ENCODE data around the gene UCHL5. TPM values are rescaled to one million over a fixed set of nuclear protein-coding genes. Genes with fewer than 3 reads are reported as not detected.

The UCHL5 gene
- total and polyA plus RNA-seq, 2 donors (not counting 3 experiments of a cell fraction or from before 2014, with no cell fraction given) = 9.8 to 45.6 TPM

DNA sequence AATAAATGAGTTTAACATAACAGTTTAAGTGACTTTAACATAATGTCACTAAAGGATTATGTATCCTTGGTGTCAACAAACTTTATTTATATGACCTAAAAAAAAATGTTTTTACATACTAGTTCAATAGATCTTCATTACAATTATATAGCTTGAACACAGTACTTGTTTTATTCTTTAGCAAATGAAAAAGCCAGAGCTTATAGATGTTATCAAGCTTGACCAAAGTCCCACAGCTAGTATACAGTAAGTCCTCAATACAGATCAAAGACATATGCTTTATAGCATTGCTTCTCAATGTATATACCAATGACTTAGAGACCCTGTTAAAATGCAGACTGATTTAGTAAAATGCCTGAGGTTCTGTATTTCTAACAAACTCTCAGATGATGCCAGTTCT lies 42.4 kb downstream of the UCHL5 start:
- no peak overlapping the region for H3K9ac ChIP-seq (replicated peaks; ENCODE audit: extremely low read depth, insufficient read depth, low read length)
- H2AFZ ChIP-seq (ENCODE audit: low read depth, low read length) = no peak overlapping the region
- H3K4me3 ChIP-seq (replicated peaks in 1 of 3; ENCODE audit: insufficient read depth in 1 of 3, low read depth in 1 of 3, low read length in 3 of 3) = no peak overlapping the region
- no peaks in the 10 kb centered on the region for H3K9me3 ChIP-seq (replicated peaks; ENCODE audit: control insufficient read depth, insufficient read depth, low read length)
- H3K27ac ChIP-seq (ENCODE audit: insufficient read depth, low read depth, low read length) = no peak overlapping the region
- FAIRE-seq = no peak
- no TSS peak for BruUV-seq (replicated peaks)
- no peaks in the 10 kb centered on the region for H3K79me2 ChIP-seq (ENCODE audit: control insufficient read depth, insufficient read depth, low read length)
- dilution Hi-C loops (cut with MboI; ENCODE audit: extremely low pct_ligation_motif_present, low sequenced_read_pairs) = loop anchor here (25.0 kb wide), 1 partner anchor 204 kb away; the partner anchor contains the start of gene RGS2
- no peaks in the 10 kb centered on the region for H3K36me3 ChIP-seq (ENCODE audit: control insufficient read depth in 2 of 2, extremely low read depth in 1 of 2, insufficient read depth in 2 of 2, low read length in 2 of 2)
- intact Hi-C loops (cut with micrococcal nuclease) = loop anchor here (10.0 kb wide), 1 partner anchor 432 kb away; no protein-coding TSS in a partner anchor
- no peak overlapping the region for H3K4me2 ChIP-seq (ENCODE audit: insufficient read depth, low read length)
- no peaks in the 10 kb centered on the region for H3K9me1 ChIP-seq (replicated peaks; ENCODE audit: control insufficient read depth, extremely low read depth, insufficient read depth, low read length)
- ChIA-PET POLR2A (no interaction called here), CTCF (interaction anchor here (6.7 to 8.5 kb wide), 2 partner anchors 210 to 542 kb away, joined by 163 to 550 read pairs; partner anchors contain the start of gene RGS2)
- TF ChIP-seq POLR2A (IDR thresholded peaks at IDR 0.05; ENCODE audit: low read depth, low read length) (no peak), MYC (IDR thresholded peaks at IDR 0.05; ENCODE audit: low read depth, low read length) (no peak), FOS (IDR thresholded peaks at IDR 0.05; ENCODE audit: borderline replicate concordance, insufficient read depth, low read length) (no peak), GATA2 (IDR thresholded peaks at IDR 0.05; ENCODE audit: insufficient read depth, insufficient read length, low read depth, low read length) (no peak)
- TF ChIP-seq, protein P1, sequence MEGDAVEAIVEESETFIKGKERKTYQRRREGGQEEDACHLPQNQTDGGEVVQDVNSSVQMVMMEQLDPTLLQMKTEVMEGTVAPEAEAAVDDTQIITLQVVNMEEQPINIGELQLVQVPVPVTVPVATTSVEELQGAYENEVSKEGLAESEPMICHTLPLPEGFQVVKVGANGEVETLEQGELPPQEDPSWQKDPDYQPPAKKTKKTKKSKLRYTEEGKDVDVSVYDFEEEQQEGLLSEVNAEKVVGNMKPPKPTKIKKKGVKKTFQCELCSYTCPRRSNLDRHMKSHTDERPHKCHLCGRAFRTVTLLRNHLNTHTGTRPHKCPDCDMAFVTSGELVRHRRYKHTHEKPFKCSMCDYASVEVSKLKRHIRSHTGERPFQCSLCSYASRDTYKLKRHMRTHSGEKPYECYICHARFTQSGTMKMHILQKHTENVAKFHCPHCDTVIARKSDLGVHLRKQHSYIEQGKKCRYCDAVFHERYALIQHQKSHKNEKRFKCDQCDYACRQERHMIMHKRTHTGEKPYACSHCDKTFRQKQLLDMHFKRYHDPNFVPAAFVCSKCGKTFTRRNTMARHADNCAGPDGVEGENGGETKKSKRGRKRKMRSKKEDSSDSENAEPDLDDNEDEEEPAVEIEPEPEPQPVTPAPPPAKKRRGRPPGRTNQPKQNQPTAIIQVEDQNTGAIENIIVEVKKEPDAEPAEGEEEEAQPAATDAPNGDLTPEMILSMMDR (IDR thresholded peaks at IDR 0.05; ENCODE audit: extremely low read depth in 1 of 2, insufficient read depth in 1 of 2, low read depth in 1 of 2, low read length in 2 of 2) = no peak
- no peak for DNase-seq (ENCODE audit: low read depth, low spot score)
- peaks cover 5% of the 10 kb centered on the region for H3K4me1 ChIP-seq (ENCODE audit: control insufficient read depth, extremely low read depth, insufficient read depth, low read length)
- no peaks in the 10 kb centered on the region for H3K27me3 ChIP-seq (ENCODE audit: control insufficient read depth in 2 of 2, insufficient read depth in 2 of 2, low read length in 2 of 2)
- no peaks in the 10 kb centered on the region for H4K20me1 ChIP-seq (replicated peaks; ENCODE audit: control insufficient read depth, extremely low read depth, insufficient read depth, low read length)

DNA sequence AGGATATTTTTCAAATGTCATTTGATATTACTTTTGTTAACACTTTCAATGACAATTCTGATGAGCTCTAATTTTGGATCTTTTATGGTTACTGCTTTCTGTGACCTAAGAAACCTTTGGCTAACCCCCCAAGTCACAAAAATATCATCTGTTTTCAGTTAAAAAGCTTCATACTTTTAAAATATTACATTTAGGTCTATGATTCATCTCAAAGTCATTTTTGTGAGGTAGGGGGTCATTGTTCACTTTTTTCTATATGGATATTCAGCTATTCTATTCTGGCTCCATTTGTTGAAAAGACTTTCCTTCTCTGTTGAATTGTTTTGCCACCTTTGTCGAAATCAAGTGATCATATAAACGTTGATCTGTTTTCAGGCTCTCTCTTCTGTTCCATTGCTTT lies 44.8 kb downstream of the UCHL5 start:
- H3K4me2 ChIP-seq (ENCODE audit: insufficient read depth, low read length) = no peak overlapping the region
- intact Hi-C loops (cut with micrococcal nuclease) (loop anchor here (10.0 kb wide), 1 partner anchor 430 kb away; no protein-coding TSS in a partner anchor), dilution Hi-C loops (cut with MboI; ENCODE audit: extremely low pct_ligation_motif_present, low sequenced_read_pairs) (loop anchor here (25.0 kb wide), 1 partner anchor 202 kb away; the partner anchor contains the start of gene RGS2)
- H3K27me3 ChIP-seq (ENCODE audit: control insufficient read depth in 2 of 2, insufficient read depth in 2 of 2, low read length in 2 of 2) = no peaks in the 10 kb centered on the region
- no peak overlapping the region for H3K9ac ChIP-seq (replicated peaks; ENCODE audit: extremely low read depth, insufficient read depth, low read length)
- H3K4me1 ChIP-seq (ENCODE audit: control insufficient read depth, extremely low read depth, insufficient read depth, low read length) = peaks cover 5% of the 10 kb centered on the region
- ChIA-PET POLR2A (interaction anchor here (1.7 kb wide), 1 partner anchor 206 kb away, joined by 8 read pairs; the partner anchor contains the start of gene RGS2), CTCF (interaction anchor here (0.9 to 8.5 kb wide), 9 partner anchors 10 to 539 kb away, joined by 3 to 163 read pairs (median 3); no protein-coding TSS in a partner anchor)
- no peaks in the 10 kb centered on the region for H3K9me1 ChIP-seq (replicated peaks; ENCODE audit: control insufficient read depth, extremely low read depth, insufficient read depth, low read length)
- TF ChIP-seq JUN (IDR thresholded peaks at IDR 0.05; ENCODE audit: borderline replicate concordance, insufficient read depth, insufficient read length, low read depth) = no peak
- no peak for TF ChIP-seq EZH2 (IDR thresholded peaks at IDR 0.05; ENCODE audit: borderline replicate concordance, low read depth, low read length, severe bottlenecking)
- TF ChIP-seq, protein P2, sequence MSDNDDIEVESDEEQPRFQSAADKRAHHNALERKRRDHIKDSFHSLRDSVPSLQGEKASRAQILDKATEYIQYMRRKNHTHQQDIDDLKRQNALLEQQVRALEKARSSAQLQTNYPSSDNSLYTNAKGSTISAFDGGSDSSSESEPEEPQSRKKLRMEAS (IDR thresholded peaks at IDR 0.05; ENCODE audit: insufficient read depth, insufficient read length) = no peak
- TF ChIP-seq MYC (IDR thresholded peaks at IDR 0.05; ENCODE audit: low read depth, low read length) = no peak
- no peak for TF ChIP-seq GATA2 (IDR thresholded peaks at IDR 0.05; ENCODE audit: insufficient read depth, insufficient read length, low read depth, low read length)
- TF ChIP-seq POLR2AphosphoS5 (IDR thresholded peaks at IDR 0.05; ENCODE audit: insufficient read depth, low read depth, low read length) = no peak
- TF ChIP-seq, protein P1 (IDR thresholded peaks at IDR 0.05; ENCODE audit: extremely low read depth in 1 of 2, insufficient read depth in 1 of 2, low read depth in 1 of 2, low read length in 2 of 2) = no peak
- no peak for TF ChIP-seq FOS (IDR thresholded peaks at IDR 0.05; ENCODE audit: borderline replicate concordance, insufficient read depth, low read length)
- no peak for TF ChIP-seq POLR2A (IDR thresholded peaks at IDR 0.05; ENCODE audit: low read depth, low read length)
- DNase-seq (ENCODE audit: low read depth, low spot score) (no peak), FAIRE-seq (no peak)
- no peak overlapping the region for H2AFZ ChIP-seq (ENCODE audit: low read depth, low read length)
- no peak overlapping the region for H3K27ac ChIP-seq (ENCODE audit: insufficient read depth, low read depth, low read length)
- H3K36me3 ChIP-seq (ENCODE audit: control insufficient read depth in 2 of 2, extremely low read depth in 1 of 2, insufficient read depth in 2 of 2, low read length in 2 of 2) = no peaks in the 10 kb centered on the region
- no peaks in the 10 kb centered on the region for H3K9me3 ChIP-seq (replicated peaks; ENCODE audit: control insufficient read depth, insufficient read depth, low read length)
- no TSS peak for BruUV-seq (replicated peaks)
- H3K79me2 ChIP-seq (ENCODE audit: control insufficient read depth, insufficient read depth, low read length) = no peaks in the 10 kb centered on the region
- no peak overlapping the region for H3K4me3 ChIP-seq (replicated peaks in 1 of 3; ENCODE audit: insufficient read depth in 1 of 3, low read depth in 1 of 3, low read length in 3 of 3)
- H4K20me1 ChIP-seq (replicated peaks; ENCODE audit: control insufficient read depth, extremely low read depth, insufficient read depth, low read length) = no peaks in the 10 kb centered on the region

All from endothelial cell of umbilical vein (primary cell).